K562 (cell line): ENCODE data around the gene HS3ST4.
"Not testable (repeated sequence)": the region's sequence is repeated elsewhere in the genome, so short reads cannot be mapped to it uniquely, and the experiment has no call there.

Experiments used
- CTCF ChIP-seq, 3 experiments: IDR thresholded peaks in 2 of 3; conservative IDR thresholded peaks in 1 of 3; 2 replicates each; pipeline ENCODE4 v1.5.1; 2011 to 2012; ENCODE audit warnings: low read length in 3 of 3, mild to moderate bottlenecking in 3 of 3, control low read depth in 2 of 3, improper control_type of control experiment in 1 of 3, inconsistent platforms in 1 of 3, low read depth in 1 of 3, mixed read lengths in 1 of 3, moderate library complexity in 1 of 3; ENCODE audit not compliant: insufficient read depth in 2 of 3
- JUND ChIP-seq, 2 experiments: IDR thresholded peaks; 2 replicates in 1 of 2; 3 replicates in 1 of 2; pipeline ENCODE4 v1.6.1; 2011; ENCODE audit warnings: borderline replicate concordance in 2 of 2, low read depth in 2 of 2, low read length in 2 of 2, improper control_type of control experiment in 1 of 2, missing biosample characterization in 1 of 2, missing genetic modification characterization in 1 of 2, missing genetic modification reagents in 1 of 2
- POLR2G ChIP-seq: fragments of 200-400 bp; formaldehyde crosslinking; IDR thresholded peaks from 2 replicates; pipeline ENCODE4 v1.6.1; 2017; ENCODE audit warnings: low read depth, mild to moderate bottlenecking, antibody characterized with exemption, low read length, moderate library complexity
- RAD21 ChIP-seq, 2 experiments: fragments of 250-450 bp in 1 of 2; fragments of 450-650 bp in 1 of 2; sonication (Bioruptor Pico) in 1 of 2; formaldehyde crosslinking in 1 of 2; IDR thresholded peaks in 1 of 2; conservative IDR thresholded peaks in 1 of 2; 2 replicates each; pipeline versions ENCODE4 v1.4.0 to v1.8.0; 2020 to 2022; ENCODE audit warnings: mild to moderate bottlenecking in 2 of 2, moderate library complexity in 1 of 2
- TCFL5 ChIP-seq: fragments of 250-450 bp; sonication (Bioruptor Pico); conservative IDR thresholded peaks from 2 replicates; pipeline ENCODE4 v1.6.1; 2021; ENCODE audit warnings: mild to moderate bottlenecking, moderate library complexity, matching md5 sums
- YY1 ChIP-seq, 3 experiments: IDR thresholded peaks; 2 replicates each; pipeline ENCODE4 v1.6.1; 2011; ENCODE audit warnings: low read length in 2 of 3, mild to moderate bottlenecking in 2 of 3, moderate library complexity in 2 of 3, borderline replicate concordance in 1 of 3, control low read depth in 1 of 3, low read depth in 1 of 3; ENCODE audit not compliant: insufficient read depth in 3 of 3, insufficient replicate concordance in 2 of 3, control insufficient read depth in 1 of 3, insufficient read length in 1 of 3; ENCODE audit errors: extremely low read depth in 1 of 3
- ZNF134 ChIP-seq: fragments of 250-450 bp; sonication (Bioruptor Pico); conservative IDR thresholded peaks from 2 replicates; pipeline ENCODE4 v1.4.0; 2020
- TF ChIP-seq, protein P1 (sequence below): sonication (generic); formaldehyde crosslinking; IDR thresholded peaks from 2 replicates; pipeline ENCODE4 v1.9.0; 2022; ENCODE audit warnings: mild to moderate bottlenecking, missing genetic modification reagents

DNA sequence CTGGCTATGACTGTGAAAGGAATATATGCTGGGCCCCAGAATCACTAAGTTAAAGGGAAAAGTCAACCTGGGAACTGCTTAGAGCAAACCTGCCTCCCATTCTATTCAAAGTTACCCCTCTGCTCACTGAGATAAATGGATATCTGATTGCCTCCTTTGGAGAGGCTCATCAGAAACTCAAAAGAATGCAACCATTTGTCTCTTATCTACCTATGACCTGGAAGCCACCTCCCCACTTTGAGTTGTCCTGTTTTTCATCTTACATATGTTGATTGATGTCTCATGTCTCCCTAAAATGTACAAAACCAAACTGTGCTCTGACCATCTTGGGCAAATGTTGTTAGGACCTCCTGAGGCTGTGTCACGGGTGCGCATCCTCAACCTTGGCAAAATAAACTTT is 84.5 kb downstream of the HS3ST4 start:
- not testable (repeated sequence) for TF ChIP-seq ZNF134; CTCF (IDR thresholded peaks at IDR 0.05 in 2 of 3, conservative IDR thresholded peaks at IDR 0.05 in 1 of 3; ENCODE audit: insufficient read depth in 2 of 3, low read depth in 1 of 3, low read length in 3 of 3); JUND (IDR thresholded peaks at IDR 0.05; ENCODE audit: borderline replicate concordance, low read depth, low read length); JUND (tag; IDR thresholded peaks at IDR 0.05; ENCODE audit: borderline replicate concordance, low read depth, low read length); TCFL5; POLR2G; RAD21 (CRISPR knock-in tag; conservative IDR thresholded peaks at IDR 0.05 in 1 of 2, IDR thresholded peaks at IDR 0.05 in 1 of 2); YY1 (IDR thresholded peaks at IDR 0.05; ENCODE audit: borderline replicate concordance in 1 of 3, control insufficient read depth in 1 of 3, extremely low read depth in 1 of 3, insufficient read depth in 3 of 3, insufficient read length in 1 of 3, insufficient replicate concordance in 2 of 3, low read depth in 1 of 3, low read length in 2 of 3)
- TF ChIP-seq, protein P1, sequence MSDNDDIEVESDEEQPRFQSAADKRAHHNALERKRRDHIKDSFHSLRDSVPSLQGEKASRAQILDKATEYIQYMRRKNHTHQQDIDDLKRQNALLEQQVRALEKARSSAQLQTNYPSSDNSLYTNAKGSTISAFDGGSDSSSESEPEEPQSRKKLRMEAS (CRISPR knock-in tag): not testable (repeated sequence)
